ENCODE data around the gene NIT2.

Gene NIT2

GRCh38 chr3:100364421-100364820 is 29.9 kb downstream of the NIT2 start:
- TF ChIP-seq CTCF (IDR thresholded peaks at IDR 0.05; ENCODE audit: control extremely low read depth, extremely low read depth, low read depth, missing control alignments): no peak
- POLR2A ChIA-PET: no interaction called here
- CTCF ChIA-PET: interaction anchor here (1.3 to 3.2 kb wide), 3 partner anchors 9 to 23 kb away, joined by 3 to 10 read pairs (median 7); no protein-coding TSS in a partner anchor
- DNase-seq (ENCODE audit: extremely low spot score): no peak

GRCh38 chr3:100366424-100366823 is 31.9 kb downstream of the NIT2 start:
- POLR2A ChIA-PET: no interaction called here
- no peak for TF ChIP-seq CTCF (IDR thresholded peaks at IDR 0.05; ENCODE audit: control extremely low read depth, extremely low read depth, low read depth, missing control alignments)
- DNase-seq (ENCODE audit: extremely low spot score): no peak
- CTCF ChIA-PET: interaction anchor here (1.3 to 3.2 kb wide), 5 partner anchors 9 to 223 kb away, joined by 3 to 10 read pairs (median 4); no protein-coding TSS in a partner anchor

GRCh38 chr3:100368441-100368840 is 33.9 kb downstream of the NIT2 start:
- TF ChIP-seq CTCF (IDR thresholded peaks at IDR 0.05; ENCODE audit: control extremely low read depth, extremely low read depth, low read depth, missing control alignments): no peak
- CTCF ChIA-PET: interaction anchor here (1.4 to 2.0 kb wide), 3 partner anchors 13 to 18 kb away, joined by 4 to 5 read pairs (median 4); no protein-coding TSS in a partner anchor

GRCh38 chr3:100370756-100371155 is 36.2 kb downstream of the NIT2 start:
- no peak for TF ChIP-seq CTCF (IDR thresholded peaks at IDR 0.05; ENCODE audit: control extremely low read depth, extremely low read depth, low read depth, missing control alignments)
- ChIA-PET POLR2A (no interaction called here), CTCF (interaction anchor here (1.2 to 2.7 kb wide), 4 partner anchors 10 to 219 kb away, joined by 3 to 5 read pairs (median 3); no protein-coding TSS in a partner anchor)
- no peak for DNase-seq (ENCODE audit: extremely low spot score)

More at GRCh38 chr3:100368441-100368840, 33.9 kb downstream of the NIT2 start:
- DNase-seq (ENCODE audit: extremely low spot score): no peak
- POLR2A ChIA-PET: no interaction called here

- CTCF ChIA-PET: interaction anchor here (1.1 to 4.6 kb wide), 5 partner anchors 10 to 36 kb away, joined by 3 to 23 read pairs (median 6); no protein-coding TSS in a partner anchor
- no peak for TF ChIP-seq CTCF (IDR thresholded peaks at IDR 0.05; ENCODE audit: control extremely low read depth, extremely low read depth, low read depth, missing control alignments)
- DNase-seq (ENCODE audit: extremely low spot score): no peak
- POLR2A ChIA-PET: no interaction called here
These were observed 40.0 kb downstream of the NIT2 start for GRCh38 chr3:100374521-100374920.

- no peak for TF ChIP-seq CTCF (IDR thresholded peaks at IDR 0.05; ENCODE audit: control extremely low read depth, extremely low read depth, low read depth, missing control alignments)
- ChIA-PET CTCF (interaction anchor here (1.0 to 4.6 kb wide), 2 partner anchors 11 to 16 kb away, joined by 4 to 23 read pairs; no protein-coding TSS in a partner anchor), POLR2A (no interaction called here)
- DNase-seq (ENCODE audit: extremely low spot score): no peak
These were observed 41.7 kb downstream of the NIT2 start for GRCh38 chr3:100376301-100376700.

Data from GM10248 (cell line).